Measurements from ENCODE around the gene MYRF. TPM values are rescaled to one million over a fixed set of nuclear protein-coding genes. Genes with fewer than 3 reads are reported as not detected.
A peak's percentile ranks its signal among the peaks of the same experiment; 100 is the strongest.

Gene MYRF
- total RNA-seq, 1 experiment from 2014 or later, result 15.3 TPM

DNA sequence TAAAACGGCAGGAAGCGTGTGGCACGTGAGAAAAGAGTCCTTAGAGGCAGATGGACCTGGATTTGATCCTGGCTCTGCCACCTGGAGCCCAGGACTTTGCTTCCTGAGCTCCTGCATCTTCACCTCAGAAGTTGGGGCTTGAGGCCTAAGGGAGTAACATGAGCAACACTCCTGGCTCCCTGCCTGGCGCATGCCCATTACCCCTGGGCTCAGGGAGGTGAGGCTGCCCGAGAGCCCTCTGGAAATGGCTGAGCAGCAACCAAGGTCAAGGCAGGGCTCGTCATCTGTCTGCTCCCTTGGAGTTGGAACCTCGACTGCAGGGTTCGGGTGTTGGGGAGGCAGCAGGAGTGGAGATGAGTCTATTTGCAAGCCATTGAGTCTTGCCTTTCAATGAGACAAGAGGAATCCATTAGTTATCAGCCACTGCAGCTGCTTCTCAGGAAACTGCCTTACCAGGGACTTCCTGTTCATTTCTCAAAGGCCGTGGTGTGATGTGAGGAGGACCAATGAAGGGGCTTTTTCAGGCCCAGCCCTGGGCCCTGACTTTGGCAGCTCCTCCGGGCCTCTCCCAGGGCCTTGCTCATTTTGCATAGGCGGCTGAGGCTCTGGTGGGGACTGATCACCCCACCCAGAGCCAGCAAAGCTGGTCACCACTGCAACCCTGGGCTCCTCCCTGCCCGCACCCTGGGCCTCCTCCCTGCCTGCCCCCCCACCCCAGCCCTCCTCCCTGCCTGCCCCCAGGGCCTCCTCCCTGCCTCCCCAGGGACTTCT lies 82.0 kb downstream of the MYRF start:
- Histone ChIP-seq H3K36me3 (ENCODE audit: low read depth) (no peaks in the 10 kb centered on the region), H4K20me1 (ENCODE audit: insufficient read depth) (no peaks in the 10 kb centered on the region), H3K79me2 (ENCODE audit: low read depth) (no peaks in the 10 kb centered on the region), H3K27ac (no peak overlapping the region), H3K4me1 (replicated peaks; ENCODE audit: insufficient read depth) (0 out of 2 replicates have a peak, but pooled peaks cover 5% of the 10 kb centered on the region), H3K27me3 (ENCODE audit: insufficient read depth, low read depth) (no peaks in the 10 kb centered on the region), H3K4me3 (no peak overlapping the region), H2AFZ (no peak overlapping the region), H3K9me3 (ENCODE audit: insufficient read depth, low read depth) (no peaks in the 10 kb centered on the region), H3K4me2 (no peak overlapping the region), H3K9me2 (ENCODE audit: insufficient read depth) (no peaks in the 10 kb centered on the region), H3F3A (ENCODE audit: insufficient read depth, low read depth) (no peaks in the 10 kb centered on the region)
- intact Hi-C loops (cut with micrococcal nuclease; ENCODE audit: unreplicated experiment), result no loop called here
- POLR2A ChIA-PET (ENCODE audit: unreplicated experiment), result interaction anchor here (0.5 to 0.9 kb wide), 2 partner anchors 19 to 67 kb away, joined by 4 to 19 read pairs; no protein-coding TSS in a partner anchor
- BruUV-seq (replicated peaks), result TSS peak; percentile 41
- DNase-seq, result peak in 1 of 2 experiments; percentile 64
- TF ChIP-seq EZH2 (IDR thresholded peaks at IDR 0.05; ENCODE audit: low read depth) (no peak), CTCF (conservative IDR thresholded peaks at IDR 0.05) (no peak)
- CTCF ChIA-PET, result no interaction called here

- Histone ChIP-seq H4K20me1 (ENCODE audit: insufficient read depth) (no peaks in the 10 kb centered on the region), H3K36me3 (ENCODE audit: low read depth) (no peaks in the 10 kb centered on the region), H2AFZ (no peak overlapping the region), H3K4me3 (no peak overlapping the region), H3K9me3 (ENCODE audit: insufficient read depth, low read depth) (no peaks in the 10 kb centered on the region), H3F3A (ENCODE audit: insufficient read depth, low read depth) (no peaks in the 10 kb centered on the region), H3K27ac (no peak overlapping the region), H3K4me1 (replicated peaks; ENCODE audit: insufficient read depth) (0 out of 2 replicates have a peak, but pooled peaks cover 5% of the 10 kb centered on the region), H3K9me2 (ENCODE audit: insufficient read depth) (no peaks in the 10 kb centered on the region), H3K79me2 (ENCODE audit: low read depth) (no peaks in the 10 kb centered on the region), H3K27me3 (ENCODE audit: insufficient read depth, low read depth) (no peaks in the 10 kb centered on the region), H3K4me2 (no peak overlapping the region)
- intact Hi-C loops (cut with micrococcal nuclease; ENCODE audit: unreplicated experiment), result no loop called here
- ChIA-PET CTCF (interaction anchor here (0.7 kb wide), 1 partner anchor 31 kb away, joined by 3 read pairs; no protein-coding TSS in a partner anchor), POLR2A (ENCODE audit: unreplicated experiment) (no interaction called here)
- BruUV-seq (replicated peaks), result no TSS peak
- no peak for DNase-seq
- TF ChIP-seq CTCF (conservative IDR thresholded peaks at IDR 0.05) (no peak), EZH2 (IDR thresholded peaks at IDR 0.05; ENCODE audit: low read depth) (no peak)
Measured at GRCh38 chr11:61836193-61836592, 83.8 kb downstream of the MYRF start.

- DNase-seq, result no peak
- H4K20me1 ChIP-seq (ENCODE audit: insufficient read depth), result no peaks in the 10 kb centered on the region
- no peak overlapping the region for H3K4me3 ChIP-seq
- BruUV-seq (replicated peaks), result no TSS peak
- H3K27ac ChIP-seq, result no peak overlapping the region
- 0 out of 2 replicates have a peak, but pooled peaks cover 5% of the 10 kb centered on the region for H3K4me1 ChIP-seq (replicated peaks; ENCODE audit: insufficient read depth)
- no peaks in the 10 kb centered on the region for H3K36me3 ChIP-seq (ENCODE audit: low read depth)
- TF ChIP-seq CTCF (conservative IDR thresholded peaks at IDR 0.05) (no peak), EZH2 (IDR thresholded peaks at IDR 0.05; ENCODE audit: low read depth) (no peak)
- no peak overlapping the region for H3K4me2 ChIP-seq
- no peak overlapping the region for H2AFZ ChIP-seq
- POLR2A ChIA-PET (ENCODE audit: unreplicated experiment), result no interaction called here
- H3K27me3 ChIP-seq (ENCODE audit: insufficient read depth, low read depth), result no peaks in the 10 kb centered on the region
- H3K9me2 ChIP-seq (ENCODE audit: insufficient read depth), result no peaks in the 10 kb centered on the region
- CTCF ChIA-PET, result no interaction called here
- no peaks in the 10 kb centered on the region for H3K79me2 ChIP-seq (ENCODE audit: low read depth)
- no peaks in the 10 kb centered on the region for H3K9me3 ChIP-seq (ENCODE audit: insufficient read depth, low read depth)
- intact Hi-C loops (cut with micrococcal nuclease; ENCODE audit: unreplicated experiment), result no loop called here
- H3F3A ChIP-seq (ENCODE audit: insufficient read depth, low read depth), result no peaks in the 10 kb centered on the region
Measured at GRCh38 chr11:61837411-61838005, 85.1 kb downstream of the MYRF start.

Other genes with a start within 250 kb of the MYRF start
- gene LRRC10B, start 243.9 kb upstream of the MYRF start, total RNA-seq (2021), result 1.0 and 1.1 TPM in 2 replicates
- gene SYT7, start 171.6 kb upstream of the MYRF start, total RNA-seq (2021), result 4.0 and 8.9 TPM in 2 replicates
- 8.3 and 10.1 TPM in 2 replicates for gene DAGLA, start 72.2 kb upstream of the MYRF start, total RNA-seq (2021)
- gene TMEM258, start 40.0 kb downstream of the MYRF start, total RNA-seq (2021), result 141 and 217 TPM in 2 replicates
- gene FEN1, start 40.3 kb downstream of the MYRF start, total RNA-seq (2021), result 56.5 and 60.9 TPM in 2 replicates
- gene FADS1, start 64.4 kb downstream of the MYRF start, total RNA-seq (2021), result 114 and 150 TPM in 2 replicates
- gene FADS2, start 75.7 kb downstream of the MYRF start, total RNA-seq (2021), result 223 and 514 TPM in 2 replicates
- 74.0 and 75.5 TPM in 2 replicates for gene FADS3, start 138.9 kb downstream of the MYRF start, total RNA-seq (2021)
- 4.4 and 10.4 TPM in 2 replicates for gene RAB3IL1, start 164.9 kb downstream of the MYRF start, total RNA-seq (2021)
- 0.81 and 1.2 TPM in 2 replicates for gene BEST1, start 197.7 kb downstream of the MYRF start, total RNA-seq (2021)
- 6,804 and 8,986 TPM in 2 replicates for gene FTH1, start 215.0 kb downstream of the MYRF start, total RNA-seq (2021)

Measured in PC-9 (cell line).